GM12891 (cell line): ENCODE measurements around the gene RTP3.

ENCODE experiments used
- POLR2A ChIP-seq: IDR thresholded peaks from 2 replicates; pipeline ENCODE4 v1.6.1; 2011; ENCODE audit warnings: low read depth, low read length, control low read depth
- TAF1 ChIP-seq: IDR thresholded peaks from 2 replicates; pipeline ENCODE4 v1.6.1; 2011; ENCODE audit warnings: low read depth, low read length, control low read depth

GRCh38 chr3:46509661-46510187 lies 11.9 kb downstream of the RTP3 start:
- no peak for TF ChIP-seq POLR2A
- no peak for TF ChIP-seq TAF1
